GM12872 (cell line): ENCODE measurements around the gene SEL1L.

Source experiments
- CTCF ChIP-seq: IDR thresholded peaks from 3 replicates; pipeline ENCODE4 v1.5.1; 2011; ENCODE audit warnings: low read depth, mild to moderate bottlenecking, low read length, moderate library complexity; ENCODE audit not compliant: insufficient read depth

SEL1L gene

DNA sequence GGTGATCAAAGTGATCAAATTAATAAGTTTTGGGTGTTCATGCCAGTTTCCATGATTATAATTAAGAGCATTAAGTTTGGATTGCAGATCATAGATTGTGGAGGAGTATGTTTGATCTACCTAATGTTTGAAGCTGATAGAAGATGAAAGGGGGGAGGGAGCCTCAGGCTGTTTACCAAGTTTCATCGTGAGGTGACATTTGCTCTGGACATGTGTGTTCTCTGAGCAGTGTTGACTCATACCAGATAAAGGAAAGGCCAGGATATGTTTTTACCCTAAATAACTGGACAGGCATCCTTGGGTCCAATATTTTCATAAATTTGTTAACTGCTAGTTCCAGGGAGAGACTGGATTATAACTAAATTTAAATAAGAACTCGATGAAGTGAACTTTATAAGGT lies 3.5 kb upstream of the SEL1L start:
- no peak for TF ChIP-seq CTCF

GRCh38 chr14:81536241-81536771 lies 2.7 kb upstream of the SEL1L start:
- TF ChIP-seq CTCF = no peak

DNA sequence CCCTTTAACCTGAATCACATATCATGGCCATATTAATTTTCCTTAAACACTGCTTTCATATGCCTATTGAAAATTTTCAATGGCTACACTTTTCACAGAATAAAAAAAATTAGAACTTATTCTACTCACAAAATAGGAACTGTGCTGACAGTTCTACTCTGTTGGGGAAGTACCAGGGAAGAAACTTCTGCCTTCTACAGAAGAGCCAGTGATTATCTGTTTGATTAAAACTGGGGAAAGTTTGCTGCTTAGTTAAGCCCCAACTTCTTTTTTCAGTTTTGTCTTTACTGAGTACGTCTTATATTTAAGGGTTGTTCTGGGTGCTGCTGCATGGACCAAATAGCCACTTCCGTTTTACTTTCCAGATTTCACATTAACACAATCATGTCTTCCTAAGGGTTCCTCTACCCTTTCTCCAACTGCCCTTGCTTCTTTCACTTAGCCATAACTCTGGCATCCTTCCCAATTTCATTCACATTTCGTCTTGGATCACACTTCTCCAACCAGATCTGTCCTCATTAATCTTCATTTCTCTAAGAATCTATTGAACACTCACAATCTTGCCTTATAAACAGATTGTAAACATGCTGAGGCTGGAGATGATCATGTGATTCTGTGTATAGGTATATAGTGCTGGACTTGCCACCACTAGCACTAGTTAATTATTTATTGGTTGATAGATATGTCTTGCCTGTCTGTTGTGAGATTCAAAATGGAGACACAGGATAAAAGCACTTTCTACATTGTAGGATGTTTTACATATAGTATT lies 1.9 kb upstream of the SEL1L start:
- no peak for TF ChIP-seq CTCF

DNA sequence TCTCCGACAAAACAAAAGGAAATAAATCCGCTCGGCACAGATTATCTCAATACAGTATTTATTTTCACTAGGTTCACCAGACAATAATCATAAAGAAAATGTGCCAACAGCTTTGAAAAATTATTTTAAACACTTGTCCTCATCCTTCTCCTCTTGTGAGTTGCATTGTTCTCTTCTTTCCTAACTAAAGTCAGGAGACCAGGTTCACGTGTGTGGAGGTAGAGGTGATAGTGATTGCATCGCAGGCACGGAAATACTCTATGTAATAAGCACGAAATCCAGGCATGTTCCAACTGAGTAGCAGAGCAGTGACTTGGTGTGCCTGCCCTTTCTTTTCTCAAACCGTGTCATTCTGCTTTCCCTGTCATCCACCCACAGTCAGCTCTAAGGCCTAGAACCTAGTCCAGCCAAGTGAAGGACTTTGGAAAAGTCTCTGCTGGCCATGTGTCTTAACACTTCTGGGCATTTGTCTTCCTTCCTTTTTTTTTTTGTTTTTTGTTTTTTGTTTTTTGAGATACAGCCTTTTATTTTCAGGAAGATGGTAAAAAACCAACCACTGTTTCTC lies 939 bp upstream of the SEL1L start:
- no peak for TF ChIP-seq CTCF

GRCh38 chr14:81533212-81533535 lies 479 bp downstream of the SEL1L start:
- TF ChIP-seq CTCF = no peak

DNA sequence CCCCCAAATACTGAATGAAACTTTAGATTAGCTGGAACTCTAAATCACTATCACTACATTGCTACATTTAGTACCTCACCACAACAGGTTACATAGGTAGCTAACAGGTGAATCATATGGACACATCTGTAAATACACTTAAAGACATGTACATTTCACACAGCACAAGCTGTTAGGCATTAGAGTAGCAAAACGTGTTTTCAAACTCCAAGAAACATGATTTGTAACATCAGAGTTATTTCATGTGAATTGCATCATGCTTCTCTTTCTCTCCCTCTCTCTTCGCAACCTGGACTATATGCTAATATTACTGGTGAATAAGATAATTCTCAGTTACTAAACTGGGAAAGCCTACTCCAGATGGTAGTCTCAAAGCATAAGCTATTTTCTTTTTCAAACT lies 4.3 kb downstream of the SEL1L start:
- no peak for TF ChIP-seq CTCF

DNA sequence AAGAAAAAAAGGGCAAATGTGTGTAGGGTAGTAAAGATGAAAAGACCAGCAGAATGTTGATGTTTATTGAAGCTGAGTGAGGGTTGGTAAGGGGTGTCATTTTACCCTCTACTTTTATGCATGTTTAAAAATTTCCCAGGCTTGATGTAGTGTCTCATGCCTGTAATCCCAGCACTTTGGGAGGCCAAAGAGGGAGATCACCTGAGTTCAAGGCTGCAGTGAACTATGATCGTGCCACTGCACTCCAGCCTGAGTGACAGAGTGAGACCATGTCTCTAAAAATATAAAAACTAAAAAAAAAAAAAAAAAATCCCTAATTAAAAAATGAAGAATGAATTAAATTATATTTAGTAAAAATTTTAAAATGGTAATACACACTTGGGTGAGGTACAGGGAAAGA lies 8.5 kb downstream of the SEL1L start:
- no peak for TF ChIP-seq CTCF
